Measurements from ENCODE around the gene CCL4.
"Not testable (repeated sequence)": the region's sequence is repeated elsewhere in the genome, so short reads cannot be mapped to it uniquely, and the experiment has no call there.

DNA sequence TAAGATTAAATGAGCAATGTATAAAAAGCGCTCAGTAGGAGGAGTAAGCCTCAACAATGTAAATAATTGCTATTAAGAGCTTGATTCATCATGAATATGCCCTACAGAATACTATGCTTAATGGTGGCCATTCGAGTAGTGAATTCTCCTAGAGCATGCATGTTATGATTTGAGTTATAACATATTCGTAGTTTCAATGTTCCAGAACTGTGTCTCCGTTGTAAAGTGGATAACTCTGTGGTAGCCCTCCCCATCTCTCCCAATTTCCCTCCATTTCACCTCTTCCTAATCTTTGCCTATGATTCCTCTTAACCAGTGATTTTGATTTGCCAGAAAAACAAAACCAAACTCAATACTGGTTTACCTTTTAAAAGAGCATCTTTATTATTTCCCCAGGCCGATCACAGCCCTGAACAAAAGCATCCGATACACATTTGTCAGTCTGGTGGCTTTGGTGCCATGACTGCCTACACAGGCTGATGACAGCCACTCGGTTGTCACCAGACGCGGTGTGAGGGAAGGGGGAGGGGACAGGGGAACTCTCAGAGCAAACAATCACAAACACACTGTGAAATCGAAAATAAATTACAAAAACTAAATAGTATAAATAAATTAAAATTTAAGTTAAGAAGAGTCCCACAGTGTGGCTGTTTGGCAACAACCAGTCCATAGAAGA, 15.6 kb upstream of the CCL4 start:
- TF ChIP-seq, protein P1, sequence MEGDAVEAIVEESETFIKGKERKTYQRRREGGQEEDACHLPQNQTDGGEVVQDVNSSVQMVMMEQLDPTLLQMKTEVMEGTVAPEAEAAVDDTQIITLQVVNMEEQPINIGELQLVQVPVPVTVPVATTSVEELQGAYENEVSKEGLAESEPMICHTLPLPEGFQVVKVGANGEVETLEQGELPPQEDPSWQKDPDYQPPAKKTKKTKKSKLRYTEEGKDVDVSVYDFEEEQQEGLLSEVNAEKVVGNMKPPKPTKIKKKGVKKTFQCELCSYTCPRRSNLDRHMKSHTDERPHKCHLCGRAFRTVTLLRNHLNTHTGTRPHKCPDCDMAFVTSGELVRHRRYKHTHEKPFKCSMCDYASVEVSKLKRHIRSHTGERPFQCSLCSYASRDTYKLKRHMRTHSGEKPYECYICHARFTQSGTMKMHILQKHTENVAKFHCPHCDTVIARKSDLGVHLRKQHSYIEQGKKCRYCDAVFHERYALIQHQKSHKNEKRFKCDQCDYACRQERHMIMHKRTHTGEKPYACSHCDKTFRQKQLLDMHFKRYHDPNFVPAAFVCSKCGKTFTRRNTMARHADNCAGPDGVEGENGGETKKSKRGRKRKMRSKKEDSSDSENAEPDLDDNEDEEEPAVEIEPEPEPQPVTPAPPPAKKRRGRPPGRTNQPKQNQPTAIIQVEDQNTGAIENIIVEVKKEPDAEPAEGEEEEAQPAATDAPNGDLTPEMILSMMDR (IDR thresholded peaks at IDR 0.05) = not testable (repeated sequence)
- TF ChIP-seq POLR2A (IDR thresholded peaks at IDR 0.05) = not testable (repeated sequence)
